WTC11 (cell line): ENCODE data around the gene CLCF1.

ENCODE experiments used
- ATF2 ChIP-seq: sonication (generic); formaldehyde crosslinking; IDR thresholded peaks from 2 replicates; pipeline ENCODE4 v1.8.1; 2022; ENCODE audit warnings: low read depth, missing genetic modification reagents, borderline replicate concordance
- ESRRA ChIP-seq: sonication (generic); formaldehyde crosslinking; IDR thresholded peaks from 2 replicates; pipeline ENCODE4 v1.8.1; 2022; ENCODE audit warnings: mild to moderate bottlenecking, missing genetic modification reagents, borderline replicate concordance
- PREB ChIP-seq: sonication (generic); formaldehyde crosslinking; IDR thresholded peaks from 2 replicates; pipeline ENCODE4 v1.8.1; 2022; ENCODE audit warnings: mild to moderate bottlenecking, missing genetic modification reagents, moderate library complexity, borderline replicate concordance
- ZNF263 ChIP-seq: sonication (generic); formaldehyde crosslinking; IDR thresholded peaks from 2 replicates; pipeline ENCODE4 v1.8.1; 2022; ENCODE audit warnings: low read depth, mild to moderate bottlenecking, moderate library complexity, missing genetic modification reagents
- ZNF317 ChIP-seq: sonication (generic); formaldehyde crosslinking; IDR thresholded peaks from 2 replicates; pipeline ENCODE4 v1.8.1; 2023; ENCODE audit warnings: low read depth, mild to moderate bottlenecking, moderate library complexity, missing genetic modification reagents, borderline replicate concordance
- TF ChIP-seq, protein P1 (sequence below): sonication (generic); formaldehyde crosslinking; IDR thresholded peaks from 2 replicates; pipeline ENCODE4 v1.8.0; 2023; ENCODE audit warnings: mild to moderate bottlenecking, missing genetic modification reagents
- TF ChIP-seq, protein P2 (sequence below): fragments of 200-600 bp; IDR thresholded peaks from 2 replicates; pipeline ENCODE4 v1.8.0; 2022; ENCODE audit warnings: antibody characterized with exemption
- TF ChIP-seq, protein P3 (sequence below): sonication (generic); formaldehyde crosslinking; IDR thresholded peaks from 2 replicates; pipeline ENCODE4 v1.8.1; 2023; ENCODE audit warnings: mild to moderate bottlenecking, missing genetic modification reagents, moderate library complexity
- TF ChIP-seq, protein P4 (sequence below): sonication (generic); formaldehyde crosslinking; IDR thresholded peaks from 2 replicates; pipeline ENCODE4 v1.8.1; 2022; ENCODE audit warnings: mild to moderate bottlenecking, moderate library complexity, missing genetic modification reagents

DNA sequence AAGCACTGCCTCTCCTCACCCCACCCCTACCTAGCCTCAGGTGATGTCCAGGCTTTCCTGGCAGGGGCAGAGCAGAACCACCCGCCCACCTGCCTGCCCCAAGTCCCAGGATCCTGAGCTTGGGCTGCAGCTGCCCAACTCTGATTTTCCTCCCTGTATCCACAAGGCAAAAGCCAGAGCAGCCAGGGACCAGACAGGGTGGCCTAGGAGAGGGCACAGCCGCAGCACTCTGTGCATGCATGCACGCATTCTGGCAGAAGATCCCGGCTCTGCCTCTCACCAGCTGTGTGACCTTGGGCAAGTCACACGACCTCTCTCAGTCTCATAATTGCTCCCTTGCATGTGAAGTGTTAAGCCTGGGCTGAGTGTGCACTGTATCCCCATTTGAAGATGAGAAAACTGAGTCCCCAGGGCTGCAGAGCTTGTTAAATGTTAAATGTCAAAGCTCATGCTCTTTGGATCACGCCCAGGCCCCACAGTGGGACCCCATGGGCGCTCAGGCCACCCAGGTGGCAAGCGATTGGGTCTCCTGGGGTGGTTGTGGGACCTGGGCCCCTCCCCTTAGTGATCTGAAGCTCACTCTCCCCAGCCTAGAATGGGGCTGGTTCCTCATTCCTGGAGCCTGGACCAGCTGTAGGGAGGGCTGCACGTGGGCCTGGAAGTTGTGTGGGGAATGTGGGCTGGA, 39.2 kb upstream of the CLCF1 start:
- TF ChIP-seq, protein P1, sequence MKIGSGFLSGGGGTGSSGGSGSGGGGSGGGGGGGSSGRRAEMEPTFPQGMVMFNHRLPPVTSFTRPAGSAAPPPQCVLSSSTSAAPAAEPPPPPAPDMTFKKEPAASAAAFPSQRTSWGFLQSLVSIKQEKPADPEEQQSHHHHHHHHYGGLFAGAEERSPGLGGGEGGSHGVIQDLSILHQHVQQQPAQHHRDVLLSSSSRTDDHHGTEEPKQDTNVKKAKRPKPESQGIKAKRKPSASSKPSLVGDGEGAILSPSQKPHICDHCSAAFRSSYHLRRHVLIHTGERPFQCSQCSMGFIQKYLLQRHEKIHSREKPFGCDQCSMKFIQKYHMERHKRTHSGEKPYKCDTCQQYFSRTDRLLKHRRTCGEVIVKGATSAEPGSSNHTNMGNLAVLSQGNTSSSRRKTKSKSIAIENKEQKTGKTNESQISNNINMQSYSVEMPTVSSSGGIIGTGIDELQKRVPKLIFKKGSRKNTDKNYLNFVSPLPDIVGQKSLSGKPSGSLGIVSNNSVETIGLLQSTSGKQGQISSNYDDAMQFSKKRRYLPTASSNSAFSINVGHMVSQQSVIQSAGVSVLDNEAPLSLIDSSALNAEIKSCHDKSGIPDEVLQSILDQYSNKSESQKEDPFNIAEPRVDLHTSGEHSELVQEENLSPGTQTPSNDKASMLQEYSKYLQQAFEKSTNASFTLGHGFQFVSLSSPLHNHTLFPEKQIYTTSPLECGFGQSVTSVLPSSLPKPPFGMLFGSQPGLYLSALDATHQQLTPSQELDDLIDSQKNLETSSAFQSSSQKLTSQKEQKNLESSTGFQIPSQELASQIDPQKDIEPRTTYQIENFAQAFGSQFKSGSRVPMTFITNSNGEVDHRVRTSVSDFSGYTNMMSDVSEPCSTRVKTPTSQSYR (CRISPR knock-in tag), result no peak
- no peak for TF ChIP-seq ESRRA (CRISPR knock-in tag)
- TF ChIP-seq, protein P2, sequence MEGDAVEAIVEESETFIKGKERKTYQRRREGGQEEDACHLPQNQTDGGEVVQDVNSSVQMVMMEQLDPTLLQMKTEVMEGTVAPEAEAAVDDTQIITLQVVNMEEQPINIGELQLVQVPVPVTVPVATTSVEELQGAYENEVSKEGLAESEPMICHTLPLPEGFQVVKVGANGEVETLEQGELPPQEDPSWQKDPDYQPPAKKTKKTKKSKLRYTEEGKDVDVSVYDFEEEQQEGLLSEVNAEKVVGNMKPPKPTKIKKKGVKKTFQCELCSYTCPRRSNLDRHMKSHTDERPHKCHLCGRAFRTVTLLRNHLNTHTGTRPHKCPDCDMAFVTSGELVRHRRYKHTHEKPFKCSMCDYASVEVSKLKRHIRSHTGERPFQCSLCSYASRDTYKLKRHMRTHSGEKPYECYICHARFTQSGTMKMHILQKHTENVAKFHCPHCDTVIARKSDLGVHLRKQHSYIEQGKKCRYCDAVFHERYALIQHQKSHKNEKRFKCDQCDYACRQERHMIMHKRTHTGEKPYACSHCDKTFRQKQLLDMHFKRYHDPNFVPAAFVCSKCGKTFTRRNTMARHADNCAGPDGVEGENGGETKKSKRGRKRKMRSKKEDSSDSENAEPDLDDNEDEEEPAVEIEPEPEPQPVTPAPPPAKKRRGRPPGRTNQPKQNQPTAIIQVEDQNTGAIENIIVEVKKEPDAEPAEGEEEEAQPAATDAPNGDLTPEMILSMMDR, result no peak
- no peak for TF ChIP-seq PREB
- no peak for TF ChIP-seq ZNF263
- TF ChIP-seq ZNF317 (CRISPR knock-in tag), result no peak
- no peak for TF ChIP-seq ATF2
- TF ChIP-seq, protein P3, sequence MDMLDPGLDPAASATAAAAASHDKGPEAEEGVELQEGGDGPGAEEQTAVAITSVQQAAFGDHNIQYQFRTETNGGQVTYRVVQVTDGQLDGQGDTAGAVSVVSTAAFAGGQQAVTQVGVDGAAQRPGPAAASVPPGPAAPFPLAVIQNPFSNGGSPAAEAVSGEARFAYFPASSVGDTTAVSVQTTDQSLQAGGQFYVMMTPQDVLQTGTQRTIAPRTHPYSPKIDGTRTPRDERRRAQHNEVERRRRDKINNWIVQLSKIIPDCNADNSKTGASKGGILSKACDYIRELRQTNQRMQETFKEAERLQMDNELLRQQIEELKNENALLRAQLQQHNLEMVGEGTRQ (CRISPR knock-in tag), result no peak
- TF ChIP-seq, protein P4, sequence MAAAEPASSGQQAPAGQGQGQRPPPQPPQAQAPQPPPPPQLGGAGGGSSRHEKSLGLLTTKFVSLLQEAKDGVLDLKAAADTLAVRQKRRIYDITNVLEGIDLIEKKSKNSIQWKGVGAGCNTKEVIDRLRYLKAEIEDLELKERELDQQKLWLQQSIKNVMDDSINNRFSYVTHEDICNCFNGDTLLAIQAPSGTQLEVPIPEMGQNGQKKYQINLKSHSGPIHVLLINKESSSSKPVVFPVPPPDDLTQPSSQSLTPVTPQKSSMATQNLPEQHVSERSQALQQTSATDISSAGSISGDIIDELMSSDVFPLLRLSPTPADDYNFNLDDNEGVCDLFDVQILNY, result no peak
